ENCODE results near the gene F10. TPM values are rescaled to one million over a fixed set of nuclear protein-coding genes. Genes with fewer than 3 reads are reported as not detected.

Gene F10
- total and polyA plus RNA-seq, 9 of the 15 experiments (the other 6 are each of a cell fraction or from before 2014, with no cell fraction given) = 0.04 to 0.09 (median 0.07) TPM; not detected in 5

GRCh38 chr13:113153810-113154748 lies 31.5 kb downstream of the F10 start (continued):
- TF ChIP-seq MGA (IDR thresholded peaks at IDR 0.05) (peak; percentile 43), SMAD3 (CRISPR knock-in tag; conservative IDR thresholded peaks at IDR 0.05) (no peak), HOMEZ (CRISPR knock-in tag; IDR thresholded peaks at IDR 0.05) (no peak), TAF1 (IDR thresholded peaks at IDR 0.05; ENCODE audit: control insufficient read depth, extremely low read depth, insufficient read depth, low read length, severe bottlenecking) (peak; percentile 65), E2F1 (CRISPR knock-in tag; IDR thresholded peaks at IDR 0.05) (no peak), GATAD2A (IDR thresholded peaks at IDR 0.05) (no peak), FOXA1 (IDR thresholded peaks at IDR 0.05; ENCODE audit: borderline replicate concordance) (no peak), TAF7 (tag; IDR thresholded peaks at IDR 0.05) (no peak), TAF9B (IDR thresholded peaks at IDR 0.05; ENCODE audit: partially characterized antibody) (peak; percentile 20), MECOM (CRISPR knock-in tag; IDR thresholded peaks at IDR 0.05) (no peak), ZBED1 (IDR thresholded peaks at IDR 0.05) (no peak), POLR2H (tag; IDR thresholded peaks at IDR 0.05; ENCODE audit: low read depth) (peak; percentile 61)

Data from K562 (cell line).